GM13977 (cell line): ENCODE results near the gene LGALS12.

Experiments
- DNase-seq: peaks from one replicate; pipeline ENCODE4 v3.0.0; 2012; ENCODE audit warnings: low spot score
- in situ Hi-C: fragments of 300-500 bp; cut with MboI; formaldehyde crosslinking; loops from one replicate; pipeline ENCODE4 v1.12.0; 2022; ENCODE audit warnings: low sequenced_read_pairs, low pct_unique_long_range_greater_than_20kb, mixed read lengths, inconsistent platforms; ENCODE audit not compliant: unreplicated experiment
- TF ChIP-seq, protein P1 (sequence below): IDR thresholded peaks from 2 replicates; pipeline ENCODE4 v1.5.1; 2012; ENCODE audit warnings: mild to moderate bottlenecking, control low read depth; ENCODE audit not compliant: insufficient read depth; ENCODE audit errors: extremely low read depth, missing control alignments

LGALS12 gene

DNA sequence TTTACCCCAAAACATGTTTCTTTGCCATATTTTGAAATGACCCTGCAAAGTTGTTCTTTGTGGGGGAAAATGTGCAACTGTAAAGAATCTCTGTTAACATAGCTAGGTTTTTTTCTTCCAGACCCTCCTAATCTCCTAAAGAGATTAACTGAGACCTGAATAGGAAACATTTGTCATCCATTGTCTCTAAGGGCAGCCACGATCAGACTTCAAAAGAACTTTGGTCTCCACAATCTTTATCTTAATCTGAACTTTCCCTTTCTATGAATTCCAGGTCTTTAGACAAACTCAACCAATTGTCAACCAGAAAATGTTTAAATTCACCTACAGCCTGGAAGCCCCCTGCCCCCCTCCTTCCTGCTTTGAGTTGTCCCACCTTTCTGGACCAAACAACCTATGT, 4.6 kb upstream of the LGALS12 start:
- in situ Hi-C loops = no loop called here
- TF ChIP-seq, protein P1, sequence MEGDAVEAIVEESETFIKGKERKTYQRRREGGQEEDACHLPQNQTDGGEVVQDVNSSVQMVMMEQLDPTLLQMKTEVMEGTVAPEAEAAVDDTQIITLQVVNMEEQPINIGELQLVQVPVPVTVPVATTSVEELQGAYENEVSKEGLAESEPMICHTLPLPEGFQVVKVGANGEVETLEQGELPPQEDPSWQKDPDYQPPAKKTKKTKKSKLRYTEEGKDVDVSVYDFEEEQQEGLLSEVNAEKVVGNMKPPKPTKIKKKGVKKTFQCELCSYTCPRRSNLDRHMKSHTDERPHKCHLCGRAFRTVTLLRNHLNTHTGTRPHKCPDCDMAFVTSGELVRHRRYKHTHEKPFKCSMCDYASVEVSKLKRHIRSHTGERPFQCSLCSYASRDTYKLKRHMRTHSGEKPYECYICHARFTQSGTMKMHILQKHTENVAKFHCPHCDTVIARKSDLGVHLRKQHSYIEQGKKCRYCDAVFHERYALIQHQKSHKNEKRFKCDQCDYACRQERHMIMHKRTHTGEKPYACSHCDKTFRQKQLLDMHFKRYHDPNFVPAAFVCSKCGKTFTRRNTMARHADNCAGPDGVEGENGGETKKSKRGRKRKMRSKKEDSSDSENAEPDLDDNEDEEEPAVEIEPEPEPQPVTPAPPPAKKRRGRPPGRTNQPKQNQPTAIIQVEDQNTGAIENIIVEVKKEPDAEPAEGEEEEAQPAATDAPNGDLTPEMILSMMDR = no peak
- DNase-seq = no peak

DNA sequence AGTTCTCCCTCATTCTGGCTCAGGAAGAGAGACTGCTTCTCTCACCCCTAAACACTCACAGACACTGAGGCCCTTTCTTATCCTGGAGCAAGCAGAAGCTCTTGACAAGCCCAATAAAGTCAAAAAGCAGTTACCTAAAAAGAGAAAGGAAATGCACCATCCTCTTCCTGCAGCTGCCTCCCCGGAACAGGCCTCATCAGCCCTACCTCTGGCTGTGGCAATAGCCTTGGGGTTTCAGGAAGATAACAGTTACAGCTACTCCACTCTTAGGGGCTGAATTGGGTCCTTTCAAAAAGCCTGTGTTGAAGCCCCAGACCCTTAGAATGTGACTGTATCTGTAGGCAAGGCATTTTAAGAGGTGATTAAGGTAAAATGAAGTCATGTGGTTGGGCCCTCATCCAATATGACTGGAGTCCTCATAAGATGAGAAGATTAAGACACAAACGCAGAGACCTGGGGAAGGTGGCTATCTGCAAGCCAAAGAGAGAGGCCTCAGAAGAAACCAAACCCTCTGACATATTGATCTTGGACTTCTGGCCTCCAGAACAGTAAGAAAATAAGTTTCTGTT, 3.5 kb upstream of the LGALS12 start:
- TF ChIP-seq, protein P1 = no peak
- peak; percentile 1 for DNase-seq
- in situ Hi-C loops = no loop called here

DNA sequence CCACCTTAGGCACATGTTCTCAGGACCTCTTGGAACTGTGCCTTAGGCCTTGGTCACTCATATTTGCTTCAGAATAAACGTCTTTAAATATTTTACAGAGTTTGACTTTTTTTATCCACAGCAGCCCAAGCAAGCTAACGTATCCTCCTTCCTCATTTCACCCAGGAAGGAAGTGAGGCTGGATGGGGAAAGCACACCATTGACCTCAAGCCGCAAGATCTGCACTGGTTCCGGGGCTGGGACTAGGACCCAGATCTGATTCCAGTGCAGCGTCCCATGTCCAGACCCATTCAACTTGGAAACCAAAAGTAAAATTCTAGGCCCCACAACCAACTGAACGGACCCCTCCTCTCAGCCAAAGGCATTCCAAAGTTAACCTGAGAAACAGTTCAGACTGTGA, 2.4 kb upstream of the LGALS12 start:
- no peak for DNase-seq
- in situ Hi-C loops = no loop called here
- TF ChIP-seq, protein P1 = no peak

DNA sequence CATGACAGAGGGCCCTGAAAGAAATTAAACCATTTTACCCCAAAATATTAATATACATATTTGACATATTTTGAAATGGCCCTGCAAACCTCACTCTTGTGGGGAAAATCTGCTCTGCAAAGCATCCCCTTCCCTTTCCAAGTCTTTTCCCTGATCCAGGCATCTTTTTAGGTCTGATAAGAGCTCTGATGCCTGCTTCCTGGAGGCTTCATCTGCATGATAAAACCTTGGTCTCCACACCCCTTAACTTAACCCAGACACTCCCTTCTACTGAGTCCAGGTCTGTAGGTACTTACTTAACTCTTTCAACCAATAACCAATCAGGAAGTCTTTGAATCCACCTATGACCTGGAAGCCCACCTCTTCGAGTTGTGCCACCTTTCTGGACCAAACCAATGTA, 1.8 kb upstream of the LGALS12 start:
- in situ Hi-C loops = no loop called here
- TF ChIP-seq, protein P1 = no peak
- no peak for DNase-seq

DNA sequence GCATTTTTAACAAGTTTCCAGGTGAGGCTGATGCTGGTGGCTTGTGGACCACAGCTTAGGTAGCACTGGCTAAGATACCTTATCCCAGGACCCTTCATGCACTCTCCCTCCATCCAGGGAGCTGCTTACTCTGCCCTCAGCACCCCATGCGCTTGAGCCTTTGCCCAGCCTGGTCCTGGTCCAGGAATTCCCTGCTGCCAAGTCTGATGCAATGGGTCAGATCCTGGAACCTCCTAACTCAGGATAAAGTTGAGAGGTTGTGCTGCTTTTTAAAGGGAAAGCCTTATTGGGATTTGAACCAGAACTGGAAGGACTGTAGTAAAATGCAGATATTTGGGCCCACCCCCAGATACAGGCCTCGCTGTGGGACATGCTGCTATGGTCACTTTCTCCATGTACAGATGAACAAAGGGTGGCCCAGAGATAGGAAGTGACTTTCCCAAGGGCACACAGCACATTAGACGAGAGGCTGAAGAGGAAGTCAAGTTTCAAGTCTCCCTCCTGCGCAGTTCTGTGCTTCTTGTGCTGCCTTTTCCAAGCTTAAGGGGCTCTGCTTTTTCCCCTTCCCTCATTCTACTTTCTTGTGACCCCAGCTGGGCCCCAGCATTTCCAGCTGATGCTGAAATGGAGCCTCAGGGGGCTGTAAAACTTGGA, 824 bp upstream of the LGALS12 start:
- in situ Hi-C loops = no loop called here
- TF ChIP-seq, protein P1 = no peak
- DNase-seq = no peak

DNA sequence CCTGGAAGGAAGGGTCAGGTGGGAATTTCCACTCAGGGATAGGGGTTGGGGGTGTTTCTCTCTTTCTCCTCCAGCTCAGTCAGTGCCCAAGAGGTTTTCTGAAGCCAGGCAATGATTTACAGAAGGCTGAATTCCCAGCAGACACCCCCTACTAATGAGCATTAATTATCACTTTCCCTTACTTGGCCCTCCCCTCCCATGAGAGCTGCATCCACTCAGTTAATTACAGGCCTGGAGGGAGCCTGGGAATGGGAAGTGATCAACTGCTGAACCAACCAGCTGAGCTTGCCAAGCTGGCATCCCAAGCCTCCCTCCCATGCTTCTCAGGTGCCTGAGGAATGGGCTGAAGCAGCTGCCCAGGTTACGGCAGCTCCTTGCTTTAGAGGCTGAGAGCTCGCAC, 992 bp downstream of the LGALS12 start:
- in situ Hi-C loops = no loop called here
- DNase-seq = no peak
- TF ChIP-seq, protein P1 = no peak
